ENCODE data around the gene INTS4. TPM values are rescaled to one million over a fixed set of nuclear protein-coding genes. Genes with fewer than 3 reads are reported as not detected.
"Not testable (repeated sequence)": the region's sequence is repeated elsewhere in the genome, so short reads cannot be mapped to it uniquely, and the experiment has no call there.

Gene INTS4
- total RNA-seq, 1 experiment from 2014 or later, result 33.2 TPM

GRCh38 chr11:77886401-77886800 is 108.1 kb downstream of the INTS4 start:
- no peak for DNase-seq
- no peaks in the 10 kb centered on the region; the same call in none of the 2 replicates for H3K36me3 ChIP-seq (replicated peaks; ENCODE audit: control insufficient read depth, insufficient read depth, low read length)
- no peak overlapping the region for H3K4me3 ChIP-seq (ENCODE audit: insufficient read depth, low read depth, low read length)
- H3K27me3 ChIP-seq (ENCODE audit: control insufficient read depth, insufficient read depth, low read length), result no peaks in the 10 kb centered on the region

GRCh38 chr11:77884829-77885190 is 109.7 kb downstream of the INTS4 start:
- H3K27me3 ChIP-seq (ENCODE audit: control insufficient read depth, insufficient read depth, low read length), result no peaks in the 10 kb centered on the region
- no peak overlapping the region for H3K4me3 ChIP-seq (ENCODE audit: insufficient read depth, low read depth, low read length)
- peaks cover 2% of the 10 kb centered on the region for H3K36me3 ChIP-seq (replicated peaks; ENCODE audit: control insufficient read depth, insufficient read depth, low read length)
- DNase-seq, result no peak

- DNase-seq, result no peak
- Histone ChIP-seq H3K27me3 (ENCODE audit: control insufficient read depth, insufficient read depth, low read length) (no peaks in the 10 kb centered on the region), H3K36me3 (replicated peaks; ENCODE audit: control insufficient read depth, insufficient read depth, low read length) (peaks cover 2% of the 10 kb centered on the region), H3K4me3 (ENCODE audit: insufficient read depth, low read depth, low read length) (no peak overlapping the region)
Measured at GRCh38 chr11:77884186-77884828, 110.2 kb downstream of the INTS4 start.

- Histone ChIP-seq H3K27me3 (ENCODE audit: control insufficient read depth, insufficient read depth, low read length) (no peaks in the 10 kb centered on the region), H3K36me3 (replicated peaks; ENCODE audit: control insufficient read depth, insufficient read depth, low read length) (peaks cover 5% of the 10 kb centered on the region), H3K4me3 (ENCODE audit: insufficient read depth, low read depth, low read length) (no peak overlapping the region)
- no peak for DNase-seq
Measured at GRCh38 chr11:77883775-77884174, 110.7 kb downstream of the INTS4 start.

GRCh38 chr11:77882396-77882795 is 112.1 kb downstream of the INTS4 start:
- Histone ChIP-seq H3K27me3 (ENCODE audit: control insufficient read depth, insufficient read depth, low read length) (no peaks in the 10 kb centered on the region), H3K4me3 (ENCODE audit: insufficient read depth, low read depth, low read length) (no peak overlapping the region), H3K36me3 (replicated peaks; ENCODE audit: control insufficient read depth, insufficient read depth, low read length) (peaks cover 7% of the 10 kb centered on the region)
- DNase-seq, result no peak

GRCh38 chr11:77879218-77879617 is 115.2 kb downstream of the INTS4 start:
- Histone ChIP-seq H3K27me3 (ENCODE audit: control insufficient read depth, insufficient read depth, low read length) (no peaks in the 10 kb centered on the region), H3K4me3 (ENCODE audit: insufficient read depth, low read depth, low read length) (no peak overlapping the region), H3K36me3 (replicated peaks; ENCODE audit: control insufficient read depth, insufficient read depth, low read length) (peaks cover 9% of the 10 kb centered on the region)
- no peak for DNase-seq

GRCh38 chr11:77878247-77878646 is 116.2 kb downstream of the INTS4 start:
- not testable (repeated sequence) for H3K36me3 ChIP-seq (replicated peaks; ENCODE audit: control insufficient read depth, insufficient read depth, low read length); H3K27me3 ChIP-seq (ENCODE audit: control insufficient read depth, insufficient read depth, low read length); DNase-seq; H3K4me3 ChIP-seq (ENCODE audit: insufficient read depth, low read depth, low read length)

GRCh38 chr11:77876045-77876444 is 118.4 kb downstream of the INTS4 start:
- no peaks in the 10 kb centered on the region for H3K27me3 ChIP-seq (ENCODE audit: control insufficient read depth, insufficient read depth, low read length)
- peak; percentile 56 for DNase-seq
- H3K36me3 ChIP-seq (replicated peaks; ENCODE audit: control insufficient read depth, insufficient read depth, low read length), result peaks cover 9% of the 10 kb centered on the region

GRCh38 chr11:77874206-77874605 is 120.3 kb downstream of the INTS4 start:
- Histone ChIP-seq H3K36me3 (replicated peaks; ENCODE audit: control insufficient read depth, insufficient read depth, low read length) (peaks cover 6% of the 10 kb centered on the region), H3K4me3 (ENCODE audit: insufficient read depth, low read depth, low read length) (no peak overlapping the region), H3K27me3 (ENCODE audit: control insufficient read depth, insufficient read depth, low read length) (no peaks in the 10 kb centered on the region)
- no peak for DNase-seq

More at GRCh38 chr11:77876045-77876444, 118.4 kb downstream of the INTS4 start:
- no peak overlapping the region for H3K4me3 ChIP-seq (ENCODE audit: insufficient read depth, low read depth, low read length)

GRCh38 chr11:77873345-77873744 is 121.1 kb downstream of the INTS4 start:
- DNase-seq, result no peak
- Histone ChIP-seq H3K36me3 (replicated peaks; ENCODE audit: control insufficient read depth, insufficient read depth, low read length) (peaks cover 2% of the 10 kb centered on the region; the same call in 1 of the 2 replicates), H3K27me3 (ENCODE audit: control insufficient read depth, insufficient read depth, low read length) (no peaks in the 10 kb centered on the region), H3K4me3 (ENCODE audit: insufficient read depth, low read depth, low read length) (no peak overlapping the region)

GRCh38 chr11:77871855-77872254 is 122.6 kb downstream of the INTS4 start:
- no peak overlapping the region for H3K4me3 ChIP-seq (ENCODE audit: insufficient read depth, low read depth, low read length)
- peaks cover 2% of the 10 kb centered on the region; the same call in 1 of the 2 replicates for H3K36me3 ChIP-seq (replicated peaks; ENCODE audit: control insufficient read depth, insufficient read depth, low read length)
- no peaks in the 10 kb centered on the region for H3K27me3 ChIP-seq (ENCODE audit: control insufficient read depth, insufficient read depth, low read length)
- DNase-seq, result no peak

- Histone ChIP-seq H3K27me3 (ENCODE audit: control insufficient read depth, insufficient read depth, low read length) (no peaks in the 10 kb centered on the region), H3K4me3 (ENCODE audit: insufficient read depth, low read depth, low read length) (no peak overlapping the region), H3K36me3 (replicated peaks; ENCODE audit: control insufficient read depth, insufficient read depth, low read length) (no peaks in the 10 kb centered on the region)
- no peak for DNase-seq
Measured at GRCh38 chr11:77868744-77869143, 125.7 kb downstream of the INTS4 start.

GRCh38 chr11:77866336-77866735 is 128.1 kb downstream of the INTS4 start:
- Histone ChIP-seq H3K4me3 (ENCODE audit: insufficient read depth, low read depth, low read length) (no peak overlapping the region), H3K27me3 (ENCODE audit: control insufficient read depth, insufficient read depth, low read length) (no peaks in the 10 kb centered on the region), H3K36me3 (replicated peaks; ENCODE audit: control insufficient read depth, insufficient read depth, low read length) (no peaks in the 10 kb centered on the region)
- DNase-seq, result no peak

GRCh38 chr11:77865805-77866204 is 128.7 kb downstream of the INTS4 start:
- Histone ChIP-seq H3K4me3 (ENCODE audit: insufficient read depth, low read depth, low read length) (no peak overlapping the region), H3K27me3 (ENCODE audit: control insufficient read depth, insufficient read depth, low read length) (no peaks in the 10 kb centered on the region), H3K36me3 (replicated peaks; ENCODE audit: control insufficient read depth, insufficient read depth, low read length) (no peaks in the 10 kb centered on the region)
- DNase-seq, result no peak

GRCh38 chr11:77861444-77861843 is 133.0 kb downstream of the INTS4 start:
- not testable (repeated sequence) for H3K4me3 ChIP-seq (ENCODE audit: insufficient read depth, low read depth, low read length); H3K36me3 ChIP-seq (replicated peaks; ENCODE audit: control insufficient read depth, insufficient read depth, low read length); H3K27me3 ChIP-seq (ENCODE audit: control insufficient read depth, insufficient read depth, low read length); DNase-seq

All from H7 (cell line).